ENCODE results near the gene INTS1.

INTS1 gene

GRCh38 chr7:1485156-1485555 is 19.0 kb downstream of the INTS1 start:
- DNase-seq (ENCODE audit: low read depth): no peak
- no peak for TF ChIP-seq CTCF (IDR thresholded peaks at IDR 0.05; ENCODE audit: insufficient read depth, low read depth, low read length, missing control alignments)
- H3K4me3 ChIP-seq (ENCODE audit: low read length): no peak overlapping the region

- no peak overlapping the region for H3K4me3 ChIP-seq (ENCODE audit: low read length)
- DNase-seq (ENCODE audit: low read depth): no peak
- TF ChIP-seq CTCF (IDR thresholded peaks at IDR 0.05; ENCODE audit: insufficient read depth, low read depth, low read length, missing control alignments): no peak
These were observed 19.6 kb downstream of the INTS1 start for GRCh38 chr7:1484569-1484968.

GRCh38 chr7:1483536-1484505 is 20.4 kb downstream of the INTS1 start:
- TF ChIP-seq CTCF (IDR thresholded peaks at IDR 0.05; ENCODE audit: insufficient read depth, low read depth, low read length, missing control alignments): no peak

GRCh38 chr7:1483079-1483478 is 21.1 kb downstream of the INTS1 start:
- DNase-seq (ENCODE audit: low read depth): no peak

More at GRCh38 chr7:1483536-1484505, 20.4 kb downstream of the INTS1 start:
- no peak overlapping the region for H3K4me3 ChIP-seq (ENCODE audit: low read length)
- no peak for DNase-seq (ENCODE audit: low read depth)

GRCh38 chr7:1481300-1481699 is 22.9 kb downstream of the INTS1 start:
- no peak overlapping the region for H3K4me3 ChIP-seq (ENCODE audit: low read length)
- no peak for TF ChIP-seq CTCF (IDR thresholded peaks at IDR 0.05; ENCODE audit: insufficient read depth, low read depth, low read length, missing control alignments)
- DNase-seq (ENCODE audit: low read depth): no peak

More at GRCh38 chr7:1483079-1483478, 21.1 kb downstream of the INTS1 start:
- H3K4me3 ChIP-seq (ENCODE audit: low read length): no peak overlapping the region
- no peak for TF ChIP-seq CTCF (IDR thresholded peaks at IDR 0.05; ENCODE audit: insufficient read depth, low read depth, low read length, missing control alignments)

- TF ChIP-seq CTCF (IDR thresholded peaks at IDR 0.05; ENCODE audit: insufficient read depth, low read depth, low read length, missing control alignments): no peak
- DNase-seq (ENCODE audit: low read depth): no peak
- no peak overlapping the region for H3K4me3 ChIP-seq (ENCODE audit: low read length)
These were observed 23.5 kb downstream of the INTS1 start for GRCh38 chr7:1480670-1481069.

All from epithelial cell of esophagus (primary cell).